ENCODE measurements around the gene ITPR1.

ITPR1 gene

GRCh38 chr3:4829031-4829394 is 335.9 kb downstream of the ITPR1 start:
- DNase-seq (ENCODE audit: low spot score) = no peak

- DNase-seq (ENCODE audit: low spot score) = no peak
Measured at GRCh38 chr3:4830586-4830914, 337.4 kb downstream of the ITPR1 start.

GRCh38 chr3:4831580-4831950 is 338.4 kb downstream of the ITPR1 start:
- no peak for DNase-seq (ENCODE audit: low spot score)

- no peak for DNase-seq (ENCODE audit: low spot score)
Measured at GRCh38 chr3:4833471-4833870, 340.3 kb downstream of the ITPR1 start.

- no peak for DNase-seq (ENCODE audit: low spot score)
Measured at GRCh38 chr3:4834403-4834866, 341.3 kb downstream of the ITPR1 start.

- DNase-seq (ENCODE audit: low spot score) = no peak
Measured at GRCh38 chr3:4835616-4836043, 342.5 kb downstream of the ITPR1 start.

GRCh38 chr3:4836516-4836915 is 343.4 kb downstream of the ITPR1 start:
- no peak for DNase-seq (ENCODE audit: low spot score)

- DNase-seq (ENCODE audit: low spot score) = no peak
Measured at GRCh38 chr3:4837374-4837930, 344.3 kb downstream of the ITPR1 start.

GRCh38 chr3:4838621-4839022 is 345.5 kb downstream of the ITPR1 start:
- no peak for DNase-seq (ENCODE audit: low spot score)

- DNase-seq (ENCODE audit: low spot score) = no peak
Measured at GRCh38 chr3:4839278-4839677, 346.1 kb downstream of the ITPR1 start.

GRCh38 chr3:4841225-4841624 is 348.1 kb downstream of the ITPR1 start:
- DNase-seq (ENCODE audit: low spot score) = no peak

- no peak for DNase-seq (ENCODE audit: low spot score)
Measured at GRCh38 chr3:4841776-4842440, 348.8 kb downstream of the ITPR1 start.

- DNase-seq (ENCODE audit: low spot score) = no peak
Measured at GRCh38 chr3:4843619-4844018, 350.5 kb downstream of the ITPR1 start.

- DNase-seq (ENCODE audit: low spot score) = no peak
Measured at GRCh38 chr3:4845882-4846281, 352.7 kb downstream of the ITPR1 start.

GRCh38 chr3:4846543-4846942 is 353.4 kb downstream of the ITPR1 start:
- DNase-seq (ENCODE audit: low spot score) = no peak

- no peak for DNase-seq (ENCODE audit: low spot score)
Measured at GRCh38 chr3:4848176-4848825, 355.2 kb downstream of the ITPR1 start.

GRCh38 chr3:4849136-4849535 is 356.0 kb downstream of the ITPR1 start:
- DNase-seq (ENCODE audit: low spot score) = no peak

- no peak for DNase-seq (ENCODE audit: low spot score)
Measured at GRCh38 chr3:4849739-4850138, 356.6 kb downstream of the ITPR1 start.

GRCh38 chr3:4850211-4850927 is 357.2 kb downstream of the ITPR1 start:
- DNase-seq (ENCODE audit: low spot score) = no peak

- no peak for DNase-seq (ENCODE audit: low spot score)
Measured at GRCh38 chr3:4850928-4851265, 357.7 kb downstream of the ITPR1 start.

GRCh38 chr3:4852780-4853748 is 359.9 kb downstream of the ITPR1 start:
- no peak for DNase-seq (ENCODE audit: low spot score)

GRCh38 chr3:4853749-4854140 is 360.6 kb downstream of the ITPR1 start:
- DNase-seq (ENCODE audit: low spot score) = no peak

All from D341Med (cell line).